OCI-LY1 (cell line): ENCODE measurements around the gene NPB.

Experiments used
- H2AFZ ChIP-seq: fragments of 200-600 bp; sonication (generic), shearing (Covaris generic); 2 replicates; pipeline ENCODE4 v1.6.0; 2014; ENCODE audit warnings: antibody characterized with exemption, mild to moderate bottlenecking, low read length
- H3F3A ChIP-seq: fragments of 200-600 bp; sonication (generic), shearing (Covaris generic); 2 replicates; pipeline ENCODE4 v1.6.0; 2014; ENCODE audit warnings: mild to moderate bottlenecking, antibody characterized with exemption, low read length, moderate library complexity; ENCODE audit not compliant: insufficient read depth
- H3K27ac ChIP-seq: fragments of 200-600 bp; sonication (generic); 2 replicates; pipeline ENCODE4 v1.5.1; 2014; ENCODE audit warnings: low read length, mixed run types, mild to moderate bottlenecking, low read depth; ENCODE audit not compliant: poor library complexity, severe bottlenecking
- H3K27me3 ChIP-seq: fragments of 200-600 bp; sonication (generic); 2 replicates; pipeline ENCODE4 v1.6.0; 2014; ENCODE audit warnings: antibody characterized with exemption, mild to moderate bottlenecking, low read length, moderate library complexity; ENCODE audit not compliant: insufficient read depth
- H3K36me3 ChIP-seq: fragments of 200-600 bp; sonication (generic); 2 replicates; pipeline ENCODE4 v1.6.1; 2014; ENCODE audit warnings: mild to moderate bottlenecking, antibody characterized with exemption, low read length, moderate library complexity, mixed read lengths; ENCODE audit not compliant: insufficient read depth
- H3K4me1 ChIP-seq: fragments of 200-600 bp; sonication (generic); 2 replicates; pipeline ENCODE4 v1.5.1; 2014; ENCODE audit warnings: mild to moderate bottlenecking, low read length, moderate library complexity; ENCODE audit not compliant: insufficient read depth, severe bottlenecking
- H3K4me2 ChIP-seq: fragments of 200-600 bp; sonication (generic), shearing (Covaris generic); 2 replicates; pipeline ENCODE4 v1.6.1; 2014; ENCODE audit warnings: low read length
- H3K4me3 ChIP-seq: fragments of 200-600 bp; sonication (generic); 2 replicates; pipeline ENCODE4 v1.5.1; 2014; ENCODE audit warnings: low read length, low read depth, mild to moderate bottlenecking, mixed read lengths; ENCODE audit not compliant: poor library complexity, severe bottlenecking
- H3K79me2 ChIP-seq: fragments of 200-600 bp; shearing (Covaris generic); 2 replicates; pipeline ENCODE4 v1.6.1; 2016; ENCODE audit warnings: mixed run types, low read length, mixed read lengths; ENCODE audit not compliant: insufficient read depth
- H3K9ac ChIP-seq: fragments of 200-600 bp; sonication (generic), shearing (Covaris generic); 2 replicates; pipeline ENCODE4 v1.6.1; 2014; ENCODE audit warnings: mild to moderate bottlenecking, low read length, mixed read lengths
- H3K9me2 ChIP-seq: fragments of 200-600 bp; sonication (generic), shearing (Covaris generic); 2 replicates; pipeline ENCODE4 v1.6.1; 2014; ENCODE audit warnings: low read depth, mild to moderate bottlenecking, low read length, mixed read lengths
- H3K9me3 ChIP-seq: fragments of 200-600 bp; shearing (Covaris generic); 2 replicates; pipeline ENCODE4 v1.6.1; 2014; ENCODE audit warnings: low read length, mixed read lengths
- H4K20me1 ChIP-seq: fragments of 200-600 bp; sonication (generic), shearing (Covaris generic); 2 replicates; pipeline ENCODE4 v1.6.0; 2016; ENCODE audit warnings: mild to moderate bottlenecking, low read length; ENCODE audit not compliant: insufficient read depth
- CTCF ChIP-seq: fragments of 200-600 bp; sonication (generic), shearing (Covaris generic); IDR thresholded peaks from 2 replicates; pipeline ENCODE4 v1.5.1; 2017; ENCODE audit warnings: mild to moderate bottlenecking, antibody characterized with exemption, low read length, moderate library complexity, mixed read lengths
- EZH2 ChIP-seq: fragments of 200-600 bp; sonication (generic), shearing (Covaris generic); IDR thresholded peaks from 2 replicates; pipeline ENCODE4 v1.8.0; 2017; ENCODE audit warnings: borderline replicate concordance, mixed run types, mild to moderate bottlenecking, antibody characterized with exemption, low read length, moderate library complexity, mixed read lengths

The NPB gene

DNA sequence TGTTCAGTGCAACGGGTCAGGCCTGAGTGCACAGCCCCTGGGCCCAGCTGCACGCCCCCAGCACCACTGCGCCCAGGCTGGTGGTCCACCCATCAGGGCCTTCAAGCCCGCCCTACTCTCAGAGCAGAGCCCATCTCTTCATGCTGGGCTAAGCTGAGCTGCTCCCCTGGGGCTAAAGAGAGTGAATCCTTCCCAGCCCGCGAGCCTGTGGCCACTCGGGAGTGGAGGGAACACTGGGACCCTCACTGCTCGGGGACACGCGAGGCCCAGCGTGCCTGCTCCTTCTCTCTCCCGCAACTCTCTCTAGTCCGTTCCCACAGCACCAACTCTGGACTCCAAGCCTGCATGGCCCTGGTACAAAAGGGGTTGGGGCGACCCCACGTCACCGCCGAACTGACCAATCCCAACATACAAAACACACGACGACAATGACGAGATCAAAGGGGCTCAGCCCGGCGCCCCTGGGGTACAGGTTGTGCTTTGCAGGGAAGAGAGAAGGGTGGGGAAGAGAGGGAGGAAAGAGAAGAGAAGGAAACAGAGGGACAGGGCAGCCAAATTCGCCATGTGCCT lies 20.0 kb downstream of the NPB start:
- Histone ChIP-seq H3K9me2 (no peaks in the 10 kb centered on the region), H4K20me1 (no peaks in the 10 kb centered on the region), H3K27ac (no peak overlapping the region), H3K9me3 (no peaks in the 10 kb centered on the region), H3K4me3 (no peak overlapping the region), H2AFZ (no peak overlapping the region), H3F3A (no peaks in the 10 kb centered on the region), H3K79me2 (peaks cover 24% of the 10 kb centered on the region), H3K9ac (no peak overlapping the region), H3K4me1 (peaks cover 43% of the 10 kb centered on the region), H3K36me3 (peaks cover 21% of the 10 kb centered on the region; the same call in 1 of the 2 replicates), H3K27me3 (no peaks in the 10 kb centered on the region), H3K4me2 (no peak overlapping the region)
- TF ChIP-seq EZH2 (no peak), CTCF (no peak)

DNA sequence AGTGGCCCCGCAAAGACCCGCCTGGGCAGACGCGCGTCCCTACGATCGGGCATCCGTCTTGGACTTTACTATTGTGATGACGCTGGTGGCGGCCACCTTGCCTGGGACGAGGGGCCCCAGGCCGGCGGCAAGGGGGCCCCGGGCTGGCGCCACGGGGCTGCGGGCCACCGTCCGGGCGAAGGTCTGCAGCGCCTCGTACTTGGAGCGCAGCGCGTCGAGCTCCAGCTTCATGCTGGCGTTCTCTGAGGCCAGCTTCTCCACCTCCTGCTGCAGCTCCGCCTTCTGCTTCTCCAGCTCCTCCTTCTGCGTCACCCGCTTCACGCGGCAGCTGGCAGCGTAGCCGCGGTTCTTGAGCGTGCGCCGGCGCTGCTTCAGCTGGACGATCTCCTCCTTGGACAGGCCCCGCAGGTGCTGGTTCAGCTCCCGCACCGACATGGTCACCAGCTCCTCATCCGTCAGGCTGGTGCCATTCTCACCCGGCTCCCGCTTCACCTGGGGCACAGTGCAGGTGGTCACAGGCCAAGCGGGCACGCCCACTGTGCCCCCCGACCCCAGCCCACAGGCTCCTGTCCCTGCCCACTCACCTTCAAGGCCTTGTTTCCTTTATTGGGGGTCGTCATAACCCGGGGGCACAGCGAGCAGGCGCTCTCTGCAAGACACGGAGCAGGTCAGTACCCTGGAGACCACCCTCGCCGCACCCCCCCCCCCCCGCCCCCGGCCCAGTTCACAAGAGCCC lies 20.7 kb downstream of the NPB start:
- Histone ChIP-seq H3K9ac (no peak overlapping the region), H3K27ac (no peak overlapping the region), H2AFZ (no peak overlapping the region), H3K79me2 (peaks cover 24% of the 10 kb centered on the region), H3K9me3 (no peaks in the 10 kb centered on the region), H3F3A (no peaks in the 10 kb centered on the region), H3K4me3 (no peak overlapping the region), H3K9me2 (no peaks in the 10 kb centered on the region), H3K4me2 (no peak overlapping the region), H3K27me3 (no peaks in the 10 kb centered on the region), H3K36me3 (peaks cover 21% of the 10 kb centered on the region; the same call in 1 of the 2 replicates), H3K4me1 (peaks cover 38% of the 10 kb centered on the region), H4K20me1 (no peaks in the 10 kb centered on the region)
- TF ChIP-seq EZH2 (no peak), CTCF (no peak)

GRCh38 chr17:81923302-81924260 lies 21.5 kb downstream of the NPB start:
- H3K4me1 ChIP-seq: peaks cover 40% of the 10 kb centered on the region
- H3K9me2 ChIP-seq: no peaks in the 10 kb centered on the region
- H3K79me2 ChIP-seq: peaks cover 24% of the 10 kb centered on the region
- H2AFZ ChIP-seq: no peak overlapping the region
- H3K27me3 ChIP-seq: no peaks in the 10 kb centered on the region
- TF ChIP-seq CTCF: no peak
- TF ChIP-seq EZH2: no peak
- peak overlapping the region; percentile 65; the same call in 1 of the 2 replicates for H3K4me2 ChIP-seq
- peaks cover 21% of the 10 kb centered on the region; the same call in 1 of the 2 replicates for H3K36me3 ChIP-seq
- no peaks in the 10 kb centered on the region for H4K20me1 ChIP-seq
- no peak overlapping the region for H3K27ac ChIP-seq
- no peak overlapping the region for H3K4me3 ChIP-seq
- H3F3A ChIP-seq: no peaks in the 10 kb centered on the region
- H3K9me3 ChIP-seq: no peaks in the 10 kb centered on the region
- no peak overlapping the region; the same call in 1 of the 2 replicates for H3K9ac ChIP-seq
